Colon (tissue), 2 donors: ENCODE measurements around the gene CCDC191.

Experiments
- FAIRE-seq: peaks from 2 replicates; lab custom pipeline; 2012; peaks lifted over from hg19 to GRCh38; lab: Jason Lieb, UNC
- donor health status: control.
- donor health status: control.

CCDC191 gene, protein sequence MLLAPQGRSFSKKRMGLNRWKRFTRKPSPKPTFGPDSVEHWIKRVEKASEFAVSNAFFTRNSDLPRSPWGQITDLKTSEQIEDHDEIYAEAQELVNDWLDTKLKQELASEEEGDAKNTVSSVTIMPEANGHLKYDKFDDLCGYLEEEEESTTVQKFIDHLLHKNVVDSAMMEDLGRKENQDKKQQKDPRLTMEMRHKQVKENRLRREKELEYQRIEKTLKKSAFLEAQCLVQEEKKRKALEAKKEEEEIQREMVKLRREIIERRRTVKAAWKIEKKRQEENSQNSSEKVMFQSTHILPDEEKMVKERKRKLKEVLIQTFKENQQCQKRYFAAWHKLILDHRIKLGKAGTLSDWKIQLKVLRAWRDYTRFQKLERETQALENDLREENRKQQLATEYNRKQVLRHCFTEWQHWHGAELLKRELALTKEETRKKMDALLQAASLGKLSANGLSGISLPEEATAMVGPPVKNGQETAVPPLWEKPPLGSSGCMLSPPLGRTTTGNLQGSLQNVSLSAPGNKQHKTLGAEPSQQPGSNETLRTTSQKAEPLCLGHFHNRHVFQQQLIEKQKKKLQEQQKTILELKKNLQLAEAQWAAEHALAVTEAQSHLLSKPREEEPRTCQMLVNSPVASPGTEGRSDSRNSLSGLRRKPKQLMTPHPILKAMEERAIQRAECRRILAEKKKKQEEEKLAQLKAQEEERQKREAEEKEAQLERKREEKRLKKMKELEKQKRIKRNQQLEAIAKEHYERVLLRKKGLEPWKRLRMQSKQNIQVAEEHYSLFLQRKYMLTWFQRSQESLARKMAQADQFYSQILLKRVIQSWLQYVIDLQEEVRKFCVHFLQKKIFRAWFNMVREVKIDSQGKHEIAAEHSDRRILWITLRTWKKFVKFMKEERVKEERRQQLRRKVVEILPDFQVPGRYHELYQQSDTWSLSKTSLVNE

GRCh38 chr3:114056130-114057010 lies at the start of gene CCDC191, which contains the start of gene QTRT2:
CCDC191 (minus strand) TSS chr3:114056526; CDS start chr3:114056466, 60 bp downstream.
QTRT2 (plus strand) TSS chr3:114056737; CDS start chr3:114065258, 8,521 bp downstream.
- FAIRE-seq: peak; percentile 86

GRCh38 chr3:114104414-114104813 lies 48.1 kb upstream of the CCDC191 start:
- no peak for FAIRE-seq

GRCh38 chr3:114103858-114104257 lies 47.5 kb upstream of the CCDC191 start:
- no peak for FAIRE-seq

DNA sequence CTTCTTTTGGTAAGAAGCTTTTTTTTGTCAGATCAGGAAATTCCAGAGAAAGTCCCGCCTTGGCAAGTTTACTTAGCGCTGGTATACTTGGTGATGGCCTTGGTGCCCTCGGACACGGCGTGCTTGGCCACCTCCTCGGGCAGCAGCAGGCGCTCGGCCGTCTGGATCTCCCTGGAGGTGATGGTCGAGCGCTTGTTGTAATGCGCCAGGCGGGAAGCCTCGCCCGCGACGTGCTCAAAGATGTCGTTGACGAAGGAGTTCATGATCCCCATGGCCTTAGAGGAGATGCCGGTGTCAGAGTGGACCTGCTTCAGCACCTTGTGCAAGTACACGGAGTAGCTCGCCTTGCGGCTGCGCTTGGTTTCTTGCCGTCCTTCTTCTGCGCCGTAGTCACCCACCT lies 46.9 kb upstream of the CCDC191 start:
- FAIRE-seq: no peak

- no peak for FAIRE-seq
Observed at GRCh38 chr3:114101101-114101500, 44.8 kb upstream of the CCDC191 start.

GRCh38 chr3:114095796-114096195 lies 39.5 kb upstream of the CCDC191 start:
- FAIRE-seq: no peak

GRCh38 chr3:114093596-114093995 lies 37.3 kb upstream of the CCDC191 start:
- FAIRE-seq: no peak

DNA sequence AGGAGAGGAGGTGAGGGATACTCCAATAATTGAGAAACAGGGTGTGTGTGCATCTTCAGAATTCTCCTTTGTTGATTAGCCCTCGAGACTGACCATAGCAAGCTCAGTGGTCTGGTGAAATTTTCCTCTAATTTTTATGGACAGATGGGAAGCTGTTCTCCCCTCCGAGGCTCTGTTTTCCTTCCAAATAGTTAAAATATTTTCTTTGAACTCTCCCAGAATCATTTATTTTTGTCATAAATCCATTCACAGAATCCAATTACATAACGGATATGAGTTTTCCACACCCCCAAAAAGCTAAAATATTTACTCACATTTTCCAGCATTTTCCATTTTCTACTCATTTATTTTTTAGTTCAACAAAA lies 36.7 kb upstream of the CCDC191 start:
- no peak for FAIRE-seq

DNA sequence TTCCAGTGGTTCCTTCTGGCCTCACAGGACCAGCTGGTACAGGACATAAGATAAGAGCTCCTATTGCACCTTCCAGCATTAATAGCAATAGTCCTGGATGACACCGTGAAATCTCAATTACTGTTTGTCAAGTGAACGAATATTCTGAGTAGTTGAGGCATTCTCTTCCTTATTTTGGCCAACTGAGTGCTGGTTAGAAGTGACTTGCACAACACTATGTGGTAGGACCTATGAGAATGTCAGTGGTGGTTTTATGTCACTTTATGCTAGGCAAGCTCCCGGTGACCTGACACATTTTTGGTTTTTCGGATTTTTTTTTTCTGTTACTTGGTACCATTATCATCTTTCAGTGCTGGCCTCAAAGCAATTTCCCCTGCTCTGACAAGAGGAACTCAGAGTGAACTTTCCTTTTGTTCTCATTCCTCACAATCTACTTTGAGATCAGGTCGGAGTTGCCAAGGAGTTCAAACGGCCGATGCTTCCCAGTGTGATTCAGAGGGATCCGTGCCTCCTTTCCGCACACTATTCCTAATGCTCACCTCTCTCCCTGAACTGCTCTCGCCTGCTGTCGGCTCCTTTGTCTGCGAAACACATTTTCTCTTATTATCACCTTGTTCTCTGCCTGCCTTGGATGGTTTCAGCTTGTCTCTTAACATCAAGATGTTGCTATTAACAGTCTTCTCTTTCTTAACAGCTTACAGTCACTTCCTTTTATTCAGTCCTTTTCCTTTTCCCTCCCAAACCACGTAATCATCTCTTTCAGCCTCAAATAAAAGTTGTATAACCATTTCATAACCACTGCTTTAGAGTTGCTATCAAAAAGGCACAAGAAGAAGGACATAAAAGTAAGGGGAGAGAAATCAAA lies 36.1 kb upstream of the CCDC191 start:
- no peak for FAIRE-seq

DNA sequence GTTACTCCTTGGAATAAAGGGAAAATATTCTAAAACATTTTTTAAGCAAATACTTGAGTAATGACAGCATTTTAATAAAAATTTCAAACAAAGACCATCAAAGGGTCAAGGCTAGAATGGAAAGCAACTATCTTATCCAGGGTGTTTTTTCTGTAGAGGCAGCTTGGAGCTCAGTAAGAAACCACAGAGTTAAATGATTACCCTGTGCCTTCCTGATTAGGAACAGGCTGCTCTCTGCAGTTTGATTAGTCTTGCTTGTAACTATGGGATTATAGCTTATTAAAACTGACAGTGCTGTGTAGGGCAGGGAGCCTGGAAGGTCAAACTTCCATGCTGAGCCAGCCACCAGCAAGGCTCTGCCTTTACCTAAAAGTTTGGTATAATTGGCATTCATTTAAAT lies 33.3 kb upstream of the CCDC191 start:
- FAIRE-seq: no peak

DNA sequence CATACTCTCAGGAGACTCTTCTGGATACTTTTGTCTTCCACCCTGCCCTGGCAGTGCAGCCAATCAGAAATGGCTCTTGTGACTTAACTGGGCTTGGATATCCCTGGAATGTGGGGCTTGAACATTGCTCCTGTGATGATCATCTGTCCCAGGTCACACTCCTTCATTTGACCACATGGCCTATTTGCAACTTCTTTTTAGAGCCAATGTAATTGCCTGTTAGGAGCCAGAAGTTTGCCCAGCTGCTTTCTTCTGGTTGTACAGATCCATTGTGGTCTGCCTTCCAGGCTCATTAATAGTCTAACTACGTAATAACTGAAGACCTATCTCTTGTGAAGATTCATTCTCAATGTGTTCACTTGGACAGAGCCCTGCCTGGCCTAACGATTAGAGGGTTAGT lies 30.0 kb upstream of the CCDC191 start:
- FAIRE-seq: no peak

DNA sequence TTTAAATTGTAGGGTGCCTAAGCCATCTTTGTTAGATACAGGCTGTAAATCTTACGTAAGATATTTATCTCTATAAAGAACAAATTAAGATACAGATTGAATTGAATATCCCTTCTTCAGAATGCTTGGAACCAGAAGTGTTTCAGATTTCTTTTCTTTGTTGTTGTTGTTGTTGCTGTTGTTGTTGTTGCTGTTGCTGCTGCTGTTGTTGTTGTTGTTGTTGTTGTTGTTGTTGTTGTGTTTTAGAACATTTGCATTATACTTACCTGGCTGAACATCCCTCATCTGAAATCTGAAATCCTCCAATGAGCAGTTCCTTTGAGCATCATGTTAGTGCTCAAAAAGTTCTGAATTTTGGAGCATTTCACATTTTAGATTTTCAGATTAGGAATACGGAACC lies 26.8 kb upstream of the CCDC191 start:
- no peak for FAIRE-seq

DNA sequence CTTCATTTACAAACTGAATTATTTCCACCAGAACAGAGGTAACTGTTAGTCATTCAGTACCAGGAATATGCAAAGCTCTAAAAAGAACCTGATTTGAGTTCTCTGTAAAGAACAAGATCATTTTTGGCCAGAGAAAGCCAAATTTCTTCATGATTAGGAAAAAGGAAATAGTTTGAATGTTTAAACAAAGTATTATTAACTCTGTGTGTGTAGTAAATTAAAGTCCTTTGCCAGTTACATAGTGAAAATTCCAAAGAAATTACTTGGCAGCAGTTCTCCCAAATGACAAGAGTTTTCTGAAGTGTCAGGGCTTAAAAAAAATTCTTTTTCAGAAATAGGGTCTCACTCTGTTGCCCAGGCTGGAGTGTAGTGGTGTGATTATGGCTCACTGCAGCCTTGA lies 24.7 kb upstream of the CCDC191 start:
- FAIRE-seq: no peak

DNA sequence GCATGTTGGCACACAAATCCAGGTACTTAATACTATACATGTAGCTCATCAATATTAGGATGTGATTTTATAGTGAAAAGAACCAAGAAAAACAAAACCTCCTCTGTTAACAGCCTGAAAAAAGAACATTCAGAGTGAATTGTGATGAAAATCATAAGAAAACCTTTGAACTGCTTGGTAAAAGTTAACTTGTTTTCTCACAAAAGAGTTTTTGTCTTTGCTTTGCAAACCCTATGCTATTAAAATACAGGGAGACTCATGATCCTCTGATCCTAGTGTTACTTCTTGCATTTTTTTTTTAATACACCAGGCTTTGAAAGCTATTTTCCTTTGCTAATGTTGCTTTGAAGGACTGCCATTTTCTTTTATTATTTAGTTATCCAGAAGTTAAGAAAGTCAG lies 23.9 kb upstream of the CCDC191 start:
- FAIRE-seq: no peak

- no peak for FAIRE-seq
Observed at GRCh38 chr3:114079761-114080160, 23.4 kb upstream of the CCDC191 start.

DNA sequence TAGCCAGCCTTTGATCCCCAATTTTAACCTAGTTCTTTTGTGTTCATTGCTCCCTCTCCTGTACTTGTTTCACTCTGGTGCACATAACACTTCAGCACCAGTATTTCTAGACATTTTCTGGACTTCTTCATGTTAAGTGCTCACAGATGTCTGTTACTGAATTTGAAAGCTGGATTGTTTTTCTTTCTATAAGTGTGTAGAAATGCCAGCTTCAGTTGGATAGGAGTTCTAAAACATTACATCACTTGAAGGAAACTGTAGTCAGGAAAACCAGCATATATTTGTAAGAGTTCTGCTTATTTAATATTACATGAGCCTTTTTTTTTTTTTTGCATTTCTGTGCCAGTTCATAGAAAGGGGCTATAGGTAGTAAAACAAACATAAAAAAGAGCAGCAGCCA lies 21.8 kb upstream of the CCDC191 start:
- no peak for FAIRE-seq

DNA sequence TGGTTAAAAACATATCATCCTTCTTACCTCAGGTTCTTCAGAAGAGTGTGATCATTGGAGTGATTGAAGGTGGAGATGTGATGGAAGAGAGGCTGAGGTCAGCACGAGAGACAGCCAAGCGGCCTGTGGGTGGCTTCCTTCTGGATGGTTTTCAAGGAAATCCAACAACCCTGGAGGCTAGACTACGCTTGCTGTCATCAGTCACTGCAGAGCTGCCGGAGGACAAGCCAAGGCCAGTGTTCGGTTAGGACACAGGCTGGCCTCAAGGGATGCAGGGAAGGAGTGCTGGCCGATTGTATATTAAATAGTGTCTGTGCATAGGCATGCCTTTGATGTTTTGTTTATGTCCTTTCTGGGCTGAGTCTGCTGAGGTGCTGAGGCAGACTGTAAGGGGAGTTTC lies 20.4 kb upstream of the CCDC191 start:
- FAIRE-seq: no peak

GRCh38 chr3:114071786-114072185 lies 15.5 kb upstream of the CCDC191 start:
- no peak for FAIRE-seq

DNA sequence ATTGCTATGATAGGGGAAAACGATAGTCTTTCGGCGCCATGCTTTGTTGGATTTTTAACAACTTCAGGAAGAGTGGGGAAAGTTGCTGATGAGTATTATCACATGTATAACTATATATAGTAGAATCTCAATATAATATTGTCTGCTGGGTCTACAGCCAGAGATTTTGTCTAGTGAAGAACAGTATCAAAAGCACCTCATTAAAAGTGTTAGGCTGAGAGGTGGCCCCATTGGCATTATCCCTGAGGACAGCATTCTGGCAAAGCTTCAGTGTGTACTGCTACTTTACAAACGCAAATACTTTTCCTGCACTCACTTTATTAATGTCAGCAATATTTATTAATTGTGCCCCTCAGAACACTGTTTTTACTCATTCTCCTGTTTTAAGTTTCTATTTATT lies 12.0 kb upstream of the CCDC191 start:
- no peak for FAIRE-seq

- FAIRE-seq: no peak
Observed at GRCh38 chr3:114067804-114068203, 11.5 kb upstream of the CCDC191 start.
